ENCODE measurements around the gene ACOT4. TPM values are rescaled to one million over a fixed set of nuclear protein-coding genes. Genes with fewer than 3 reads are reported as not detected.

ACOT4 gene
- polyA plus RNA-seq, 1 donor from 2014 or later = 1.1 TPM

DNA sequence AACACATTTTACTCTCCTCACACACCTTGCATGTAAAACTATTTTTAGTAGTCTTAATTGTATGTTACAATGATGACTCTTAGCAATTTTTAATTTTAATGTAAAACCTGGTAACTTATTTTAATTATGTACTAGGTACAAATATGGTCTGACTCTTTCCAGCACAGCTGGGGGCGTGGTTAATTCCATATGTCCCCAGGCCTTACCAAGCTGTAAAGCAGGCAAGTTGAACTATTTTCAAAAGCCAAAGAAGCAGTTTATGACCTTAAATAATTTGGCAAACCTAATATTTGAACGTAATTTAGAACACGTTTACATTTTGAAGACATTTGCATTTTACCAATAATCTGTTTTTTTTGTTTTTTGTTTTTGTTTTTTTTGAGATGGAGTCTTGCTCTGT, 11.3 kb downstream of the ACOT4 start:
- H3K4me2 ChIP-seq (ENCODE audit: low read length) = no peak overlapping the region
- H3K27ac ChIP-seq (ENCODE audit: low read length) = no peak overlapping the region
- no peaks in the 10 kb centered on the region for H3K36me3 ChIP-seq (ENCODE audit: insufficient read depth, low read length)
- no peaks in the 10 kb centered on the region for H3K27me3 ChIP-seq (ENCODE audit: insufficient read depth, low read depth, low read length)
- H3K79me2 ChIP-seq (replicated peaks; ENCODE audit: insufficient read depth, low read length) = no peaks in the 10 kb centered on the region
- no peaks in the 10 kb centered on the region for H3K9me2 ChIP-seq (ENCODE audit: insufficient read depth, low read length)
- no peak overlapping the region for H3K9ac ChIP-seq (ENCODE audit: low read length)
- H3K4me3 ChIP-seq (ENCODE audit: low read length) = no peak overlapping the region
- TF ChIP-seq RAD21 (conservative IDR thresholded peaks at IDR 0.05) = no peak
- no peak for TF ChIP-seq REST (IDR thresholded peaks at IDR 0.05; ENCODE audit: borderline replicate concordance)
- no peak for TF ChIP-seq SMC3 (conservative IDR thresholded peaks at IDR 0.05; ENCODE audit: poor library complexity)
- TF ChIP-seq TAF1 (IDR thresholded peaks at IDR 0.05; ENCODE audit: low read depth) = no peak
- TF ChIP-seq MXI1 (conservative IDR thresholded peaks at IDR 0.05; ENCODE audit: poor library complexity, severe bottlenecking) = no peak
- TF ChIP-seq, protein P1, sequence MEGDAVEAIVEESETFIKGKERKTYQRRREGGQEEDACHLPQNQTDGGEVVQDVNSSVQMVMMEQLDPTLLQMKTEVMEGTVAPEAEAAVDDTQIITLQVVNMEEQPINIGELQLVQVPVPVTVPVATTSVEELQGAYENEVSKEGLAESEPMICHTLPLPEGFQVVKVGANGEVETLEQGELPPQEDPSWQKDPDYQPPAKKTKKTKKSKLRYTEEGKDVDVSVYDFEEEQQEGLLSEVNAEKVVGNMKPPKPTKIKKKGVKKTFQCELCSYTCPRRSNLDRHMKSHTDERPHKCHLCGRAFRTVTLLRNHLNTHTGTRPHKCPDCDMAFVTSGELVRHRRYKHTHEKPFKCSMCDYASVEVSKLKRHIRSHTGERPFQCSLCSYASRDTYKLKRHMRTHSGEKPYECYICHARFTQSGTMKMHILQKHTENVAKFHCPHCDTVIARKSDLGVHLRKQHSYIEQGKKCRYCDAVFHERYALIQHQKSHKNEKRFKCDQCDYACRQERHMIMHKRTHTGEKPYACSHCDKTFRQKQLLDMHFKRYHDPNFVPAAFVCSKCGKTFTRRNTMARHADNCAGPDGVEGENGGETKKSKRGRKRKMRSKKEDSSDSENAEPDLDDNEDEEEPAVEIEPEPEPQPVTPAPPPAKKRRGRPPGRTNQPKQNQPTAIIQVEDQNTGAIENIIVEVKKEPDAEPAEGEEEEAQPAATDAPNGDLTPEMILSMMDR (IDR thresholded peaks at IDR 0.05; ENCODE audit: poor library complexity, severe bottlenecking) = no peak
- TF ChIP-seq EZH2 (IDR thresholded peaks at IDR 0.05; ENCODE audit: borderline replicate concordance, insufficient read depth, low read length, poor library complexity, severe bottlenecking) = no peak
- TF ChIP-seq EP300 (conservative IDR thresholded peaks at IDR 0.05; ENCODE audit: poor library complexity, severe bottlenecking) = no peak
- no peak for TF ChIP-seq POLR2AphosphoS5 (IDR thresholded peaks at IDR 0.05)
- no peak overlapping the region for H2AFZ ChIP-seq (ENCODE audit: low read depth, low read length)
- no peaks in the 10 kb centered on the region for H3K9me3 ChIP-seq (ENCODE audit: low read length)
- H3F3A ChIP-seq (ENCODE audit: insufficient read depth, low read length, poor library complexity, severe bottlenecking) = no peaks in the 10 kb centered on the region
- H4K20me1 ChIP-seq (ENCODE audit: insufficient read depth) = no peaks in the 10 kb centered on the region

DNA sequence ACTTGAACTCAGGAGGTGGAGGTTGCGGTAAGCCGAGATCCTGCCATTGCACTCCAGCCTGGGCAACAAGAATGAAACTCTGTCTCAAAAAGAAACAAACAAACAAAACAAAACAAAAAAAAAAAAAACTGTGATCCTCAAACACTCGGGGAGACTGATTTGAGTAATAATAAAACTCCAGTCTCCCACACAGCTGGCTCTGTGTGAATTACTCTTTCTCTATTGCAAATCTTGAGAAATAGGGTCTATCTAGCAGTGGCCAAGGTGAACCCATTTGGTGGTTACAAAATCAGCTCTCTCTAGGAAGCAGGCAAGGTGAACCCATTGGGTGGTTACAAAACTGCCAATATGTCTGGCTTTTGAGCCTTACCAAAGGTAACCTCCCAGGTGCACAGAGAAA, 14.6 kb downstream of the ACOT4 start:
- no peaks in the 10 kb centered on the region for H3F3A ChIP-seq (ENCODE audit: insufficient read depth, low read length, poor library complexity, severe bottlenecking)

More for the DNA sequence above, 14.6 kb downstream of the ACOT4 start:
- Histone ChIP-seq H3K9me3 (ENCODE audit: low read length) (no peaks in the 10 kb centered on the region), H3K9ac (ENCODE audit: low read length) (no peak overlapping the region), H4K20me1 (ENCODE audit: insufficient read depth) (no peaks in the 10 kb centered on the region), H3K27ac (ENCODE audit: low read length) (no peak overlapping the region), H2AFZ (ENCODE audit: low read depth, low read length) (no peak overlapping the region), H3K4me3 (ENCODE audit: low read length) (no peak overlapping the region), H3K4me2 (ENCODE audit: low read length) (no peak overlapping the region), H3K36me3 (ENCODE audit: insufficient read depth, low read length) (no peaks in the 10 kb centered on the region), H3K79me2 (replicated peaks; ENCODE audit: insufficient read depth, low read length) (no peaks in the 10 kb centered on the region), H3K9me2 (ENCODE audit: insufficient read depth, low read length) (no peaks in the 10 kb centered on the region), H3K27me3 (ENCODE audit: insufficient read depth, low read depth, low read length) (no peaks in the 10 kb centered on the region)
- TF ChIP-seq SMC3 (conservative IDR thresholded peaks at IDR 0.05; ENCODE audit: poor library complexity) (no peak), TAF1 (IDR thresholded peaks at IDR 0.05; ENCODE audit: low read depth) (no peak), EZH2 (IDR thresholded peaks at IDR 0.05; ENCODE audit: borderline replicate concordance, insufficient read depth, low read length, poor library complexity, severe bottlenecking) (no peak), RAD21 (conservative IDR thresholded peaks at IDR 0.05) (no peak), EP300 (conservative IDR thresholded peaks at IDR 0.05; ENCODE audit: poor library complexity, severe bottlenecking) (no peak)
- TF ChIP-seq, protein P1 (IDR thresholded peaks at IDR 0.05; ENCODE audit: poor library complexity, severe bottlenecking) = no peak
